GM19397 (cell line): ENCODE measurements around the gene RNF186.
"Not testable (repeated sequence)": the region's sequence is repeated elsewhere in the genome, so short reads cannot be mapped to it uniquely, and the experiment has no call there.

Experiments
- ATAC-seq: cut with Tn5 transposase; IDR thresholded peaks from one replicate; pipeline ENCODE4 v1.9.1; 2021; ENCODE audit warnings: mild to moderate bottlenecking, moderate library complexity; ENCODE audit not compliant: unreplicated experiment

RNF186 gene

DNA sequence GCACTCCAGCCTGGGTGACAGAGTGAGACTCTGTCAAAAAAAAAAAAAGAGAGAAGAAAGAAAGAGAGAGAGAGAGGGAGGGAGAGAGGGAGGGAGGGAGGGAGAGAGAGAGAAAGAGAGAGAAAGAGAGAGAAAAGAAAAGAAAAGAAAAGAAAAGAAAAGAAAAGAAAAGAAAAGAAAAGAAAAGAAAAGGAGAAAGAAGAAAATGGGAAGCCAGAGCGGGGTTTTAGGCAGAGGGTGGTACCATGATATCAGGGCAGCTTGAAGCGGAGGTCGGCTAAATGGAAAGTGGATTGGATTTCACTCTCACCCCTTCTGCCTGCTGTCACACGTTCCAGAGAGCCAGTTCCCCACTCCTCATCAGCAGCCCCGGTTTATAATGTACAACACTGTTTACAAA is 17.3 kb downstream of the RNF186 start:
- no peak for ATAC-seq

DNA sequence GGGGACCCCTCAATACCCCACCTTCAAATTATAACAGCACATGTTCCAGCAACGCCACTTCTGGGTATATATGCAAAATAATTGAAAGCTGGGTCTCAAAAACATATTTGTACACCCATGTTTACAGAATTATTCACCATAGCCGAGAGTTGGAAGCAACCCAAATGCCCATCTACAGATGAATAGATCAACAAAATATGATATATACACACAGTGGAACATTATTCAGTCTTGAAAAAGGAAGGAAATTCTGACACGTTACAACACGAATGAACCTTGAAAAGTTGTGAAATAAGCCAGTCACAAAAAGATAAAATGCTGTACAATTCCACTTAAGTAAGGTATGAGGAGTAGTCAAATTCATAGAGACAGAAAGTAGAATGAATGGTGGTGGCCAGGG is 20.5 kb downstream of the RNF186 start:
- no peak for ATAC-seq

- no peak for ATAC-seq
These were observed 21.6 kb downstream of the RNF186 start for GRCh38 chr1:19793360-19794046.

- no peak for ATAC-seq
These were observed 22.7 kb downstream of the RNF186 start for GRCh38 chr1:19792237-19793002.

- ATAC-seq, result not testable (repeated sequence)
These were observed 24.8 kb downstream of the RNF186 start for GRCh38 chr1:19790061-19790975.

- ATAC-seq, result no peak
These were observed 28.1 kb downstream of the RNF186 start for GRCh38 chr1:19786988-19787423.

GRCh38 chr1:19785660-19786059 is 29.4 kb downstream of the RNF186 start:
- ATAC-seq, result no peak

DNA sequence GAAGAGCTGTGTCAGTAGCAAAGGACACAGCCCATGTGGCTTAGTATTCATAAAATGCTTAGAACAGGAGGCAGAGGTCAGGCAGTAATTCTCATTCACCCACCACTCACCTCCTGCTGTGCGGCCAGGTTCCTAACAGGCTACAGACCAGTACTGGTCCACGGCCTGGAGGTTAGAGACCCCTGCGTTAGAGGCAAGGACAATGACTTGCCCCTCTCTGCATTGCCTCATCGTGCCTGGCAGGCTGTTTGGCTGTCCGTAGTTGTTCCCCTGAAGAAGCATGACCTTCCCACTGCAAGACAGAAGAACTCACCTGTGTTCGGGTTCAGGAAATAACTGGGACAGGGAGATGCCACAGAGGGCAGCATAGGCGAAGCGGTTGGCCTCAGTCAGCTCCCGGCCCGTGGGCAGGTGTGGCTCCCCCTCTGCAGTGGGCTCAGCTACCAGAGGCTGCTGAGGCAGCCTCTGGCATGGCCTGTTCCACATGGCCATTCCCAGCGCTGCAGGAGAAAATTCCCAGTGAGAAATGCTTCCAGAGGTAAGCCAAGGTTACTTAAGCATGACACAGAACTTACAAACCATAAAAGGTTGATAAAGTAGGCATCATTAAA is 34.7 kb downstream of the RNF186 start:
- ATAC-seq, result no peak

GRCh38 chr1:19776933-19777332 is 38.1 kb downstream of the RNF186 start:
- ATAC-seq, result no peak

- ATAC-seq, result no peak
These were observed 38.8 kb downstream of the RNF186 start for GRCh38 chr1:19776287-19776686.

- ATAC-seq, result no peak
These were observed 39.3 kb downstream of the RNF186 start for GRCh38 chr1:19775831-19776230.

GRCh38 chr1:19775317-19775716 is 39.8 kb downstream of the RNF186 start:
- no peak for ATAC-seq

GRCh38 chr1:19774180-19774785 is 40.8 kb downstream of the RNF186 start:
- ATAC-seq, result no peak

- ATAC-seq, result no peak
These were observed 41.6 kb downstream of the RNF186 start for GRCh38 chr1:19773485-19773884.

GRCh38 chr1:19772053-19772452 is 43.0 kb downstream of the RNF186 start:
- ATAC-seq, result no peak

DNA sequence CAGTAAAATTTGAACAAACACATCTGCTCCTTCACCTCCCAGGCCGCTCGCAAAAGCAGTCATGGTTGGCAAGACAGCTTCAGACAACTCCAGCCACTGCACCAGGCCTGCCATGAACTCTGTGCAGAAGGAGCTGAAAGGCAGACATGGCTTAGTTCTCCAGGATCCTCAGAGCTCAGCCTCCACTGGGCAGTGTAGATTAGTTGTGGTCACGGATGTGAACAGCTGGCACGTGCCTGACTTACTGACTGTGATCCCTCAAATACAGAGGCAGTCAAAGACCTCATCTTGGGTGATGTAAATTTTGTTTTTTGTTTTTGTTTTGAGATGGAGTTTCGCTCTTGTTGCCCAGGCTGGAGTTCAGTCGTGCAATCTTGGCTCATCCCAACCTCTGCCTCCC is 43.7 kb downstream of the RNF186 start:
- ATAC-seq, result no peak

GRCh38 chr1:19770436-19771190 is 44.5 kb downstream of the RNF186 start:
- ATAC-seq, result no peak

- ATAC-seq, result no peak
These were observed 45.7 kb downstream of the RNF186 start for GRCh38 chr1:19769211-19769932.
